EL (cell line): ENCODE data around the gene E2F1.

Experiments
- DNase-seq: peaks from one replicate; pipeline ENCODE4 v3.0.0-alpha.2; 2016

E2F1 gene

GRCh38 chr20:33687370-33687915 lies 1.3 kb upstream of the E2F1 start:
- peak; percentile 39 for DNase-seq

- DNase-seq = no peak
Observed at GRCh38 chr20:33686984-33687366, 790 bp upstream of the E2F1 start.

DNA sequence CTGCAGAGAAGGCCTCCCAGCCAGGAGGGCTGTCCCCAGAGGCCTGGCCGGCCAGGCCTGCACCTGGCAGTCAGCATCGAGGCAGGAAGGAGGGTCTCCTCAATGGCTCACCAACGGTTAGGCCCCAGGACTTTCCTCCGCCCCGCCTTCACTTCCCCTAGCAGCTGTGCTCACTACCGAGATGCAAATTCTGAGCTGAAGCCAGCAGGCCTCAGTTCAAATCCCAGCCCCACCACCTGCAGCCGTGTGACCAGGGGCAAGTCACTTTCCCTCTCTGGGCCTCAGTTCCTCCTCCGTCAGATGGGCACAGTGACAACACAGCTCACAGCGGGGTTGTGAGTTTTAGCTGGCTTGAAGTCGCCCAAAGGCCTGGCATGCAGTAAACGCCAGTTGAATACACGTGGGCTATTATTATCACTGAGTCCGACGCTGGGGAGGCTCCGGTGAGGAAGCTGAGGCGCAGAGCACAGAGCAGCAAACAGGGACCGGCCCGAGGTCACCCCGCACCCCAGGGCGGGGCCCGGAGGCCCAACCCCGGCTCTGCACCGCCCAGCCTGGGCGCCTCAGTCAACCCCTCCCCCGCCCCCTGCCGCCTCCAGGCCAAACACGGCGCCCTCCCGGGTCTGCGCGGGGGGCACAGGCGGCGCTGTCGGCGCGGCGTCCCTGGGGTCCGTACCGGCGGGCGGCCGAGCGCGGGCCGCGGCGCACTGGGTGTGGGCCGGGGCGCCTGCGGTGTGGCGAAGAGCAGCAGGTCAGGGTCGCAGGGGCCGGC lies 671 bp downstream of the E2F1 start:
- DNase-seq = peak; percentile 51

- DNase-seq = no peak
Observed at GRCh38 chr20:33684533-33685327, 1.5 kb downstream of the E2F1 start.

DNA sequence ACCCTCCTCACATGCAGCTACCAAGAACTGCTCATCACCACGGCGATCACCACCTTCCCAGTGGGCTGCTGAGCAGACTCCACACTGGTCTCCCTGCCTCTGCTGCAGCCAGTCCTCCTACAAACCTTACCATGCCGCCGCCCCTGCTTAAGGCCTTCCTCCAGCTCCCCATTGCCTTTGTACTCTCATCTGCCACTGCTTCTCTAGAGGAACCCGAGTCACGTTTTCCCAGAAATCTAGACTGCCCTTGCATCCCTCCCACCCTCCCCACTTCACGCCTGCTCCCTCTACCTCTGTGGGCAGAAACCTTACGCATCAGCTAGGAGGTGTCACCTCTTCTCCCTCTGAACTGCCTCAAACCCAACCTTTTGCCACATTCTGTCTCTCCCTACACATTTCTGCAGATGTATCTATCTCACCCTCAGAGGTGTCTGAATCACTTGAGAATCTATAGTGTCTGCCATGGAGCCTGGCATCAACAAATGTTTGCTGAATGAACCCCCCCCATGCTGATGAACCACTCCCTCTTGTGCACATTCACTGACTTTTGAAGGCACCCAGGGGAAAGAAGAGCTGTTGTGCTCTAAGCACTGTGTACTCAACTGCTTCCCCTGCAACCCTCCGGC lies 4.3 kb downstream of the E2F1 start:
- no peak for DNase-seq

DNA sequence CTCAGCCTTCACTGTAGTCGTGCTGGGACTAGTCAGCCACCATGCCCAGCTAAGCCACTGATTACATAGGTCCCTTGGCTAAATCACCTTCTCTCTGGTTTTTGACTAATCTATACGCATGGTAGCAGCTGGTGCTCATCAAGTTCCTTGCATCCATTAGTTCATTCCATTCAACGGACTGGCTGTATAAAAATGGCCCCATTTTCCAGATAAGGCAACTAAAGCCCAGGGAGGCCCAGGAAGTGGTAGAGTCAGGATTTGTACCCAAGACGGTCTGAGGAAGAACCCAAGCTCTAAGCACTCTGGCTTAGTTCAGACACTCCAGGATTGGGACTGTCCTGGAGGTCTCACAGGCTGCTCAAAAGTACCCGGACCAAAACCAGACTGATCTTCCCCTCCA lies 4.9 kb downstream of the E2F1 start:
- DNase-seq = no peak

DNA sequence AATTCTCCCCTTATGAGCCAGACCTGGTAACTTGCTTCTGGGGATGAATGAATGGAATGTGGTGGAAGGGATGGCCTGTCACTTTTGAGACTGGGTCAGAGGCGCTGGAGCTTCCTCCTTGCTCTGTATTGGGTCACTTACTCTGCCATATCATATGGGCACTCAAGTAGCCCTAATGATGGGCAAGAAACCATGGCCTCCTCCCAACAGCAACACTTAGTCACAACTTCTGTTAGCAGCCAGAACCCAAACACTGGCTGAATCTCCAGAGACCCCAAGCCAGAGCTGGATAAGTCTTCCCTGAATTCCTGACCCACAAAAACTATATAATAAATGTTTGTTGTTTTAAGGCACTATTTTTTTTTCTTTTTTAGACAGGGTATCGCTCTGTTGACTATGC lies 5.5 kb downstream of the E2F1 start:
- peak; percentile 29 for DNase-seq

DNA sequence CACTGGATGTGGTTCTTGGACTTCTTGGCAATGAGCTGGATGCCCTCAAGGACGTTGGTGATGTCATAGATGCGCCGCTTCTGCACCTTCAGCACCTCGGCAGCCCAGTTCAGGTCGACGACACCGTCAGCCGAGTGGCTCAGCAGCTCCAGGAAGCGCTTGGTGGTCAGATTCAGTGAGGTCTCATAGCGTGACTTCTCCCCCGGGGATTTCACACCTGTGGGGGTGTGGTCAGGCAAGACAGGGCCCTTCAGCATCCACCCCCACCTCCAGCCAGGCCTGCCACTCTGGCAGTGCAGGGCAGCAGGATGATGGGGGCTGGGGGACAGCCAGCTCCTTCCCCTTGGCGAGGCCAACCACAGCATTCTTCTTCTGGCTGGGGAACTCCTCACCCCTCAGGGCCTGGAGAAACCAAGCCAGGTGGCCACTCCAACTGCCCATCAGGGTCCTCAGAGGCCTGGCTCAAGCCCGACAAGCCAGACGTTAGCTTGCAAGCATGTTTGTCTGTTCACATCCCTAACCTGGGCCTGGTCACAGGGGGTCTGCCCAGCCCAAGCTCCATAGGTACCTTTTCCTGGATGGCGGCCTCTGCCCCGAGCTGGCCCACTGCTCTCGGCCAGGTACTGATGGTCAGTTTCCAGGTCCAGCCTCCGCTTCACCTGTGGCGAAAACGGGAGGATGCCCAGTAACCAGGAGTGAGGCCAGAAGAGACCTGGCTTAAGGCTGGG lies 6.3 kb downstream of the E2F1 start:
- no peak for DNase-seq

DNA sequence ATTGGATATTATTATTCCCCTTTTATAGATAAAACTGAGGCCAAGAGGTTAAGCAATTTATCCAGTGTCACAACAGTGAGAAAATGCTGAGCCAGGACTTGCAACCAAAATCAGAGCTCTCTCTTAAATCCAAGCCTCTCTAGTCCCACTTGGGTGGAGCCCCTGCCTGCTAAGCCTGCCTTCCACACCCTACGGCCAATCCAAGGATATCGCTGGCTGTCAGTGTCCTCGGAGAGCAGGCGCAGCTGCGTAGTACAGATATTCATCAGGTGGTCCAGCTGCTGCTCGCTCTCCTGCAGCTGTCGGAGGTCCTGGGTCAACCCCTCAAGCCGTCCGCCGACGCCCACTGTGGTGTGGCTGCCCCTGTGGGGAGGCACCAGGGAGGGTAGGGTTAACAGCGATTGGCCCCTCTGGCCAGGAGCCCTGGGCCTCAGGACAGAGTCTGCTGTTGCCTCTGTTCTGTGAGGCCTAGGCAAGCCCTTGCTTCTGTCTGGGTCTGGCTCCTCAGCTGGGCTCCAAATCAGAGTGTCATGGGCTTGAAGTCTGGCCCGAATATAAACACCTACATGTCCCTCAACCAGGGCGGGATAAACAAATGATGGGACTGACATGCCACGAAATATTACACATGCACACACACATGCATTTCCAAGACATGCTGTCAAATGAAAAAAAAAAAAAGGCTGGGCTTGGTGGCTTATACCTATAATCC lies 8.0 kb downstream of the E2F1 start:
- no peak for DNase-seq

DNA sequence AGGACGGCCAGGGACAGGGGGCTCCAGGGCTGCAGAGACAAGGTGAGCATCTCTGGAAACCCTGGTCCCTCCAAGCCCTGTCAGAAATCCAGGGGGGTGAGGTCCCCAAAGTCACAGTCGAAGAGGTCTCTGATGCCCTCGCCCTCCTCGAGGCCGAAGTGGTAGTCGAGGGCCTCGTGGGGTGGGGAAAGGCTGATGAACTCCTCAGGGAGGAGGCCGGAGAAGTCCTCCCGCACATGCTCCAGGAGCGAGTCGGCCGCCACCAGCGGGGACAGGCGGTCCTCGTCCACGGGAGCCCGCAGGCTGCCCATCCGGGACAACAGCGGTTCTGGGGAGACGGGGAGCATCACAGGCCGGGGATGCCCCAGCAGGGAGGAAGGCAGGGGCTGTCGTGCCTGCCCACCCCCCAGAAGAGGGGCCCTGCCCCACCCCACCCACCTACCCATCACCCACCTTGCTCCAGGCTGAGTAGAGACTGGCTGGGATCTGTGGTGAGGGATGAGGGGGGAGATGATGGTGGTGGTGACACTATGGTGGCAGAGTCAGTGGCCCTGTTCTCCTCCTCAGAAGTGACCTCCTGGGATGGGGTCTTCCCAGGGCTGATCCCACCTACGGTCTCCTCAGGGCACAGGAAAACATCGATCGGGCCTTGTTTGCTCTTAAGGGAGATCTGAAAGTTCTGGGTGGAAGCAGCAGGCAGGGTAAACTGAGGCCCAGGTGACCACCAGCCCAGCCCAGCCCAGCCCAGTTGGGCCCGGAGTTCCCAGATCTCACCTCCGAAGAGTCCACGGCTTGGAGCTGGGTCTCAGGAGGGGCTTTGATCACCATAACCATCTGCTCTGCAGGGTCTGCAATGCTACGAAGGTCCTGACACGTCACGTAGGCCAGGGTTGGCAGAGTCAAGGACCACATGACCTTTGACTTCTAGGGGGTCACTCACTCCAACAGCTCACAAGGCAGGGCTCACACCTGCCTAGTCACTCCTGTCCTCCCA lies 9.2 kb downstream of the E2F1 start:
- DNase-seq = no peak

- no peak for DNase-seq
Observed at GRCh38 chr20:33676121-33676520, 10.1 kb downstream of the E2F1 start.

DNA sequence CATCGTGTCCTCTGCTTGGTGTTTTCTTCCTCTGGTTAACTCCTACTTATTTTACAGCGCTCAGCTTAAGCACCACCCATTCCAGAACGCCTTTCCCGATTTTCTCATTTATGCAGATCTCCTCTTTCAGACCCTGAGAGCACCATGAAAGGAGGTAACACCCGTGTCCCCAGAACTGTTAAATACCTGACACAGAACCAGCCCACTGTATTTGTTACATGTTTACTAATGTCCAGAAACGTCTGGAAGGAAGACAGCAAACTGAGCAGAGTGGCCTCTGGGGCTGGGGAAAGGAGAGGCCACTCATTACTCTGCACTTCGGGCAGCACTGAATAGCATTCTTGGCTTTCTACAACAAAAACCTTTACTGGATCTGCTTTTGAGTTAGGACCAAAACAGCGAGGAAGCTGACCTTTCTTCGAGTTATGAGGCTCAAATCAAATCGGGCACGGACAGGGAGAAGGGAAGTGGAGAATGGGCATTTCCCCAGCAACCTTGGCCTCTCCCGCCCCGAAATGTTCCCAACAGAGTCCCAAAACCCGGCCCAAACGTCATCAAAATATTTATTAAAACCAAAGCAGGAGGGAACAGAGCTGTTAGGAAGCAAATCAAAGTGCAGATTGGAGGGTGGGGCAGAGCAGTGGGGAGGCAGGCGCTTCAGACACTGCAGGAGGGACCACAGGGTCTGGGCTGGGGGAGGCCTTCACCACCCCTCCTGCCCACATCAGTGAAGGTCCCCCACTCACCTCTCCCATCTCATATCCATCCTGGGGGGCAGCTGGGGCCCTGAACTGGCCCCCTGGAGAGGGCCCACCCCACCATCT lies 10.8 kb downstream of the E2F1 start:
- no peak for DNase-seq

GRCh38 chr20:33674294-33675135 lies 11.7 kb downstream of the E2F1 start, which contains the start of gene NECAB3:
NECAB3 (minus strand) TSS chr20:33674428; CDS start chr20:33674352, 76 bp downstream.
- peak; percentile 81 for DNase-seq

GRCh38 chr20:33673410-33674293 lies 12.5 kb downstream of the E2F1 start:
- DNase-seq = peak; percentile 53

- no peak for DNase-seq
Observed at GRCh38 chr20:33673114-33673409, 13.1 kb downstream of the E2F1 start.

DNA sequence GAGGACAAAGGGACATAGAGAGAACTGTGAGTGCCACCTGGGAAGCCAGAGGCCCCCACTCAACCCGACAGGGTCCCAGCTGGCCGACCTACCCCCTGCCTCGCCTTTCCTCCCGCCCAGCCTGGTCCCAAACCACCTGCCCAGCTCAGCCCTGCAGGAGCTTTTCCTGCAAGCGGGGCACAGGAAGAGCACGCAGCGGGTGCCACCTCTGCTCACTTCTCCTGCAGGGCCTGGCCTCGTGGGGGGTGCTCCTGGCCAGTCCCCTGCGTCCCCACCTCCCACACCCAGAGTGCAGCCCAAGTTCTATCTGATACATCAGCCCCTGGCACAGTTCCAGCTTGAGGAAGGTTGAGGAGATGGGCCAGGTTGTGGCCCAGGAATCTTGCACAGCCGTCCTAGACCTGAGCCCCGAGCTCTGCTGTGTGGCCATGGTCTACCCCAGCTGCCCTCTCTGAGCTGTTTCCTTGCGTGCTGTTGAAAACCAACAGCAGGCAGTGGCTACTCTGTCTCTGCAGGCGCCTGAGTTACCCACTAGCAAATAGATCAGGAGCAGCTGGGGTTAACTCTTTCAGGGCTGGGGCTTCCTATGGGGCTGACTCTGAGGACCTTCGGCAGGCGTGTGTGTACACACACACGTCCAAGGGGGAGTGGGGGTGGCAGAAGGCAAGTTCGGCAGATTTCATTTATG lies 13.6 kb downstream of the E2F1 start:
- DNase-seq = no peak

DNA sequence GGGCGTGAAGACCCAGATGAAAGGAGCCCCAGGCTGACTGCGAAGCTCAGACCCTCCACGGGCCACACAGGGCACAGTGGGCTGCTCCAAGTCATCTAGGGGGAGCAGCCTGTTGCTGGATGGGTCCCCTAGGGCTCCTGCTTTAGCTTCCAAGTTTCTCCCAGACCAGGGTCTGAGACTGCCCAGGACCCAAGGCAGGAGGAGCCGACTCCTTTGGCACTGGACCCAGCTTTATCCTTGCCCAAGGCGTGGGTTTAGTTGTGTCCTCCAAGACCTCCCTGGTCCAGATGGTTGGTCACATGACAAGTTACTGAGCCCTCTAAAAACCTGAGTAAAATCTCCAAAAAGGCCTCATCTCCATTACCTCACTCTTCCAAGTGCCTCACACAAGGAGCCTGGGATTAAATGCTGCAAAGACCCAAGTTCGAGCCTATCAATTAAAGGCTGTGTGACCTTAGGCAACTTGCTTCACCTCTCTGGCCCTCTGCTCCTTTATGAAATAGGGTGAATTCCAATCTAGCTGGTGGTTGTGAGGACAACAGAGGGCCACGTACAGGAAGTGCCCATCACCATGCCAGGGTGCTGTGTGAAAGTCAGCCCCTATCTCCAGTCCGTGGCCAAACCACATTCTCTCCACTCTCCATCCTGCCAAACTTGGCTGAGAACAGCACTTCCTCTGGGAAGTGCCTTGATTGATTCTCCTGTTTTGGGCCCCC lies 14.5 kb downstream of the E2F1 start:
- DNase-seq = no peak
